IPS-11a (cell line): ENCODE results near the gene OAF.
A peak's percentile ranks its signal among the peaks of the same experiment; 100 is the strongest.
"Not testable (repeated sequence)": the region's sequence is repeated elsewhere in the genome, so short reads cannot be mapped to it uniquely, and the experiment has no call there.

Experiments
- H3K4me3 ChIP-seq: one replicate; pipeline ENCODE4 v1.5.1; 2013; ENCODE audit warnings: low read depth, low read length, control low read depth

Gene OAF

GRCh38 chr11:120210626-120211521 is at the start of gene OAF:
TSS of gene OAF (plus strand) at chr11:120211032. CDS start at chr11:120211280, 248 bp downstream.
- H3K4me3 ChIP-seq, result peak within 1 kb of the TSS; percentile 39

GRCh38 chr11:120167659-120168058 is 43.2 kb upstream of the OAF start:
- no peak overlapping the region for H3K4me3 ChIP-seq

GRCh38 chr11:120168108-120168959 is 42.5 kb upstream of the OAF start:
- peak overlapping the region; percentile 33 for H3K4me3 ChIP-seq

- H3K4me3 ChIP-seq, result peak overlapping the region; percentile 33
Measured at GRCh38 chr11:120168960-120169681, 41.7 kb upstream of the OAF start.

GRCh38 chr11:120169981-120170698 is 40.7 kb upstream of the OAF start:
- H3K4me3 ChIP-seq, result no peak overlapping the region

- H3K4me3 ChIP-seq, result no peak overlapping the region
Measured at GRCh38 chr11:120170741-120171261, 40.0 kb upstream of the OAF start.

GRCh38 chr11:120172054-120172911 is 38.5 kb upstream of the OAF start:
- no peak overlapping the region for H3K4me3 ChIP-seq

GRCh38 chr11:120173019-120173705 is 37.7 kb upstream of the OAF start:
- no peak overlapping the region for H3K4me3 ChIP-seq

- H3K4me3 ChIP-seq, result no peak overlapping the region
Measured at GRCh38 chr11:120173807-120174206, 37.0 kb upstream of the OAF start.

- no peak overlapping the region for H3K4me3 ChIP-seq
Measured at GRCh38 chr11:120174866-120175265, 36.0 kb upstream of the OAF start.

GRCh38 chr11:120178561-120179056 is 32.2 kb upstream of the OAF start:
- H3K4me3 ChIP-seq, result no peak overlapping the region

- no peak overlapping the region for H3K4me3 ChIP-seq
Measured at GRCh38 chr11:120179057-120179672, 31.7 kb upstream of the OAF start.

- not testable (repeated sequence) for H3K4me3 ChIP-seq
Measured at GRCh38 chr11:120180063-120180462, 30.8 kb upstream of the OAF start.

- no peak overlapping the region for H3K4me3 ChIP-seq
Measured at GRCh38 chr11:120180551-120181232, 30.1 kb upstream of the OAF start.

- H3K4me3 ChIP-seq, result no peak overlapping the region
Measured at GRCh38 chr11:120181376-120181975, 29.4 kb upstream of the OAF start.

- no peak overlapping the region for H3K4me3 ChIP-seq
Measured at GRCh38 chr11:120182372-120182771, 28.5 kb upstream of the OAF start.
